GM13976 (cell line): ENCODE measurements around the gene KLHL3.
A peak's percentile ranks its signal among the peaks of the same experiment; 100 is the strongest.

Experiments
- DNase-seq: peaks from one replicate; pipeline ENCODE4 v3.0.0; 2012; ENCODE audit warnings: low spot score
- CTCF ChIP-seq: IDR thresholded peaks from 2 replicates; pipeline ENCODE4 v1.5.1; 2012; ENCODE audit warnings: borderline replicate concordance, mild to moderate bottlenecking; ENCODE audit not compliant: insufficient read depth; ENCODE audit errors: extremely low read depth, missing control alignments, control extremely low read depth
- in situ Hi-C: fragments of 300-500 bp; cut with MboI; formaldehyde crosslinking; loops from one replicate; pipeline ENCODE4 v1.12.0; 2022; ENCODE audit warnings: low sequenced_read_pairs, mixed read lengths, inconsistent platforms; ENCODE audit not compliant: unreplicated experiment

KLHL3 gene

GRCh38 chr5:137743031-137743640, 7.2 kb upstream of the KLHL3 start:
- TF ChIP-seq CTCF: peak; percentile 56
- in situ Hi-C loops: loop anchor here (10.0 kb wide), 1 partner anchor 88 kb away; no protein-coding TSS in a partner anchor
- peak; percentile 42 for DNase-seq

GRCh38 chr5:137741718-137742117, 5.8 kb upstream of the KLHL3 start:
- DNase-seq: no peak
- in situ Hi-C loops: loop anchor here (10.0 kb wide), 1 partner anchor 87 kb away; no protein-coding TSS in a partner anchor
- no peak for TF ChIP-seq CTCF

- DNase-seq: no peak
- no peak for TF ChIP-seq CTCF
- in situ Hi-C loops: loop anchor here (10.0 kb wide), 1 partner anchor 85 kb away; no protein-coding TSS in a partner anchor
These were observed 3.8 kb upstream of the KLHL3 start for GRCh38 chr5:137739737-137740136.

GRCh38 chr5:137738947-137739346, 3.1 kb upstream of the KLHL3 start:
- no peak for TF ChIP-seq CTCF
- DNase-seq: no peak
- in situ Hi-C loops: no loop called here

GRCh38 chr5:137737349-137738131, 1.7 kb upstream of the KLHL3 start:
- DNase-seq: peak; percentile 24
- in situ Hi-C loops: no loop called here
- TF ChIP-seq CTCF: no peak

GRCh38 chr5:137736496-137736895, 607 bp upstream of the KLHL3 start:
- in situ Hi-C loops: no loop called here
- DNase-seq: no peak

More at GRCh38 chr5:137736496-137736895, 607 bp upstream of the KLHL3 start:
- no peak for TF ChIP-seq CTCF
